Mesothelial cell of epicardium (in vitro differentiated cells): ENCODE measurements around the gene ALK. TPM values are rescaled to one million over a fixed set of nuclear protein-coding genes. Genes with fewer than 3 reads are reported as not detected.

Experiments
- DNase-seq, 2 experiments: peaks; one replicate each; pipeline ENCODE4 v3.0.0; 2021; ENCODE audit warnings: low spot score in 2 of 2; ENCODE audit not compliant: unreplicated experiment in 2 of 2
- H3K27ac Mint-ChIP-seq: 2 replicates; pipeline ENCODE4 v1.8.0; 2021; ENCODE audit warnings: mixed read lengths
- H3K27me3 Mint-ChIP-seq: 2 replicates; pipeline ENCODE4 v1.8.0; 2021; ENCODE audit warnings: low read depth, mixed read lengths
- H3K36me3 Mint-ChIP-seq: 2 replicates; pipeline ENCODE4 v1.8.0; 2021; ENCODE audit warnings: mixed read lengths
- H3K4me1 Mint-ChIP-seq: 2 replicates; pipeline ENCODE4 v1.8.0; 2021; ENCODE audit warnings: mixed read lengths
- H3K4me3 Mint-ChIP-seq: 2 replicates; pipeline ENCODE4 v1.8.0; 2021; ENCODE audit warnings: mild to moderate bottlenecking, moderate library complexity, mixed read lengths
- H3K9me3 Mint-ChIP-seq: 2 replicates; pipeline ENCODE4 v1.8.0; 2021; ENCODE audit warnings: mixed read lengths
- CTCF ChIP-seq: fragments of 200-600 bp; sonication (generic); IDR thresholded peaks from one replicate; pipeline ENCODE4 v1.5.0; 2021; ENCODE audit warnings: antibody characterized with exemption; ENCODE audit not compliant: unreplicated experiment
- total RNA-seq: library from RNA; stranded (reverse); gene quantifications from 3 replicates; pipeline ENCODE4 v1.2.1, GENCODE V29; 2021

ALK gene
- total RNA-seq, 1 donor from 2014 or later, result 0.13 TPM

GRCh38 chr2:29440921-29441623, 480.3 kb downstream of the ALK start:
- Mint-ChIP-seq H3K36me3 (no peaks in the 10 kb centered on the region), H3K27ac (no peak overlapping the region), H3K27me3 (peaks cover 4% of the 10 kb centered on the region), H3K9me3 (no peaks in the 10 kb centered on the region), H3K4me1 (no peaks in the 10 kb centered on the region), H3K4me3 (no peak overlapping the region)
- TF ChIP-seq CTCF, result no peak
- no peak for DNase-seq

GRCh38 chr2:29433920-29434319, 487.5 kb downstream of the ALK start:
- Mint-ChIP-seq H3K27ac (no peak overlapping the region), H3K4me3 (no peak overlapping the region), H3K36me3 (no peaks in the 10 kb centered on the region), H3K9me3 (no peaks in the 10 kb centered on the region), H3K27me3 (peaks cover 6% of the 10 kb centered on the region), H3K4me1 (no peaks in the 10 kb centered on the region)
- no peak for DNase-seq
- no peak for TF ChIP-seq CTCF

- Mint-ChIP-seq H3K9me3 (peaks cover 1% of the 10 kb centered on the region), H3K4me1 (no peaks in the 10 kb centered on the region), H3K4me3 (no peak overlapping the region), H3K36me3 (no peaks in the 10 kb centered on the region), H3K27ac (no peak overlapping the region), H3K27me3 (peaks cover 6% of the 10 kb centered on the region)
- no peak for TF ChIP-seq CTCF
- no peak for DNase-seq
These were observed 488.3 kb downstream of the ALK start for GRCh38 chr2:29433128-29433527.

GRCh38 chr2:29431485-29431884, 489.9 kb downstream of the ALK start:
- no peak overlapping the region for H3K4me3 Mint-ChIP-seq
- H3K27me3 Mint-ChIP-seq, result peaks cover 4% of the 10 kb centered on the region
- no peak overlapping the region for H3K27ac Mint-ChIP-seq
- H3K36me3 Mint-ChIP-seq, result no peaks in the 10 kb centered on the region
- peaks cover 5% of the 10 kb centered on the region for H3K9me3 Mint-ChIP-seq
- DNase-seq, result no peak
- H3K4me1 Mint-ChIP-seq, result no peaks in the 10 kb centered on the region
- TF ChIP-seq CTCF, result no peak

GRCh38 chr2:29430382-29431112, 490.8 kb downstream of the ALK start:
- Mint-ChIP-seq H3K4me3 (no peak overlapping the region), H3K4me1 (no peaks in the 10 kb centered on the region), H3K9me3 (peaks cover 5% of the 10 kb centered on the region), H3K27me3 (peaks cover 4% of the 10 kb centered on the region), H3K36me3 (no peaks in the 10 kb centered on the region), H3K27ac (no peak overlapping the region)
- no peak for DNase-seq
- no peak for TF ChIP-seq CTCF
